A549 (cell line): ENCODE results near the gene TRAPPC10. TPM values are rescaled to one million over a fixed set of nuclear protein-coding genes. Genes with fewer than 3 reads are reported as not detected.

Experiments used
- ATAC-seq, 2 experiments: fragments of 200-7000 bp in 1 of 2; fragments of >200 bp in 1 of 2; cut with Nextera tagmentation in 1 of 2; cut with Tn5 transposase in 1 of 2; 3 replicates each; pipeline versions ENCODE4 v1.8.0 to v1.9.1; 2018 to 2020; ENCODE audit warnings: mild to moderate bottlenecking in 1 of 2, moderate library complexity in 1 of 2
- CTCF ChIA-PET: fragments of 300-600 bp; sonication (Branson Sonifier 250); formaldehyde crosslinking; extraction: SDS; loops from one replicate; lab custom pipeline; 2021; ENCODE audit warnings: antibody characterized with exemption, inconsistent platforms; lab: Yijun Ruan, JAX
- POLR2A ChIA-PET: fragments of 350-600 bp; formaldehyde crosslinking; extraction: SDS; loops from one replicate; lab custom pipeline; 2021; ENCODE audit warnings: antibody characterized with exemption, inconsistent platforms; lab: Yijun Ruan, JAX
- DNase-seq, 2 experiments: peaks; one replicate each; pipeline versions ENCODE4 v3.0.0 to v3.0.0-alpha.2; 2011 to 2016; ENCODE audit warnings: low read depth in 1 of 2, low spot score in 1 of 2
- FAIRE-seq: peaks from 2 replicates; lab custom pipeline; 2011; peaks lifted over from hg19 to GRCh38; lab: Jason Lieb, UNC
- H3K27ac ChIP-seq, 2 experiments: fragments of >200 bp; sonication (Bioruptor Twin); formaldehyde crosslinking; 3 replicates each; pipeline ENCODE4 v1.5.1; 2016 to 2017
- H3K4me1 ChIP-seq: fragments of >200 bp; sonication (Bioruptor Twin); formaldehyde crosslinking; 3 replicates; pipeline ENCODE4 v1.6.1; 2016
- H3K4me2 ChIP-seq: fragments of >200 bp; sonication (Bioruptor Twin); formaldehyde crosslinking; 3 replicates; pipeline ENCODE4 v1.6.1; 2016
- H3K4me3 ChIP-seq: fragments of >200 bp; sonication (Bioruptor Twin); formaldehyde crosslinking; 3 replicates; pipeline ENCODE4 v1.5.1; 2016
- H3K9me3 ChIP-seq: fragments of >200 bp; sonication (Bioruptor Twin); formaldehyde crosslinking; 3 replicates; pipeline ENCODE4 v1.6.1; 2016
- BHLHE40 ChIP-seq: IDR thresholded peaks from 2 replicates; pipeline ENCODE4 v1.6.1; 2012; ENCODE audit warnings: low read depth, low read length, inconsistent platforms
- CBX2 ChIP-seq: fragments of 200-600 bp; sonication (generic); IDR thresholded peaks from 2 replicates; pipeline ENCODE4 v1.6.1; 2016; ENCODE audit warnings: low read depth, mild to moderate bottlenecking, borderline replicate concordance
- CHD4 ChIP-seq: fragments of 200-600 bp; sonication (generic); IDR thresholded peaks from 2 replicates; pipeline ENCODE4 v1.6.1; 2016; ENCODE audit warnings: antibody characterized with exemption, mild to moderate bottlenecking, borderline replicate concordance
- EHF ChIP-seq: fragments of 250-450 bp; sonication (Bioruptor Pico); IDR thresholded peaks from 2 replicates; pipeline ENCODE4 v1.5.0; 2020; ENCODE audit warnings: mild to moderate bottlenecking
- ESRRA ChIP-seq: fragments of 150-350 bp; IDR thresholded peaks from 2 replicates; pipeline ENCODE4 v1.6.1; 2014; ENCODE audit warnings: mild to moderate bottlenecking, low read length, borderline replicate concordance
- GATA3 ChIP-seq: IDR thresholded peaks from 2 replicates; pipeline ENCODE4 v1.6.1; 2012; ENCODE audit warnings: borderline replicate concordance
- HDAC2 ChIP-seq: fragments of 200-600 bp; sonication (generic); IDR thresholded peaks from 2 replicates; pipeline ENCODE4 v1.6.1; 2016
- HES2 ChIP-seq: fragments of >200 bp; sonication (Bioruptor Twin); formaldehyde crosslinking; IDR thresholded peaks from 2 replicates; pipeline ENCODE4 v1.6.1; 2016
- HEYL ChIP-seq: fragments of 250-450 bp; sonication (Bioruptor Pico); IDR thresholded peaks from 2 replicates; pipeline ENCODE4 v1.8.0; 2021; ENCODE audit warnings: mild to moderate bottlenecking, moderate library complexity
- HOXA7 ChIP-seq: fragments of 250-450 bp; sonication (Bioruptor Pico); IDR thresholded peaks from 2 replicates; pipeline ENCODE4 v1.5.0; 2020; ENCODE audit warnings: mild to moderate bottlenecking, moderate library complexity
- HOXB5 ChIP-seq: fragments of 250-450 bp; sonication (Bioruptor Pico); IDR thresholded peaks from 2 replicates; pipeline ENCODE4 v1.5.0; 2020; ENCODE audit warnings: mild to moderate bottlenecking, moderate library complexity
- JUNB ChIP-seq: fragments of >200 bp; sonication (Bioruptor Twin); formaldehyde crosslinking; IDR thresholded peaks from 2 replicates; pipeline ENCODE4 v1.6.1; 2016
- NPAS2 ChIP-seq: fragments of 250-450 bp; sonication (Bioruptor Pico); IDR thresholded peaks from 2 replicates; pipeline ENCODE4 v1.8.0; 2022; ENCODE audit warnings: mild to moderate bottlenecking, moderate library complexity, borderline replicate concordance
- NR3C1 ChIP-seq: fragments of >200 bp; sonication (Bioruptor Twin); formaldehyde crosslinking; IDR thresholded peaks from 3 replicates; pipeline ENCODE4 v1.6.1; 2017
- POLR2A ChIP-seq: IDR thresholded peaks from 2 replicates; pipeline ENCODE4 v1.6.1; 2012; ENCODE audit warnings: mild to moderate bottlenecking, low read length
- RAD21 ChIP-seq, 2 experiments: fragments of >200 bp in 1 of 2; sonication (Bioruptor Twin) in 1 of 2; formaldehyde crosslinking in 1 of 2; IDR thresholded peaks in 1 of 2; conservative IDR thresholded peaks in 1 of 2; 2 replicates in 1 of 2; 3 replicates in 1 of 2; pipeline ENCODE4 v1.6.1; 2012 to 2018; ENCODE audit warnings: inconsistent platforms in 1 of 2
- RARB ChIP-seq: fragments of 250-450 bp; sonication (Bioruptor Pico); IDR thresholded peaks from 2 replicates; pipeline ENCODE4 v1.8.0; 2021; ENCODE audit warnings: mild to moderate bottlenecking, moderate library complexity
- RCOR1 ChIP-seq: fragments of 150-350 bp; IDR thresholded peaks from 2 replicates; pipeline ENCODE4 v1.6.1; 2014; ENCODE audit warnings: antibody characterized with exemption, low read length, low read depth
- RNF2 ChIP-seq: fragments of 200-600 bp; sonication (generic); IDR thresholded peaks from 2 replicates; pipeline ENCODE4 v1.6.1; 2016; ENCODE audit warnings: low read depth, mild to moderate bottlenecking, antibody characterized with exemption, moderate library complexity, borderline replicate concordance
- SMC3 ChIP-seq: fragments of >200 bp; sonication (Bioruptor Twin); formaldehyde crosslinking; IDR thresholded peaks from 3 replicates; pipeline ENCODE4 v1.6.1; 2018; ENCODE audit warnings: inconsistent platforms
- SREBF2 ChIP-seq: fragments of 450-650 bp; IDR thresholded peaks from 2 replicates; pipeline ENCODE4 v1.6.1; 2014; ENCODE audit warnings: mild to moderate bottlenecking, moderate library complexity
- USF2 ChIP-seq: fragments of 450-650 bp; IDR thresholded peaks from 2 replicates; pipeline ENCODE4 v1.6.1; 2014; ENCODE audit warnings: antibody characterized with exemption
- ZFP36 ChIP-seq: fragments of 450-650 bp; IDR thresholded peaks from 2 replicates; pipeline ENCODE4 v1.6.1; 2014; ENCODE audit warnings: borderline replicate concordance; ENCODE audit not compliant: partially characterized antibody
- WGBS: methylation state at CpG from one replicate; pipeline ENCODE4 v1.1.6; 2017; ENCODE audit errors: missing lambda C conversion rate; 5-methylcytosine and 5-hydroxymethylcytosine counted together
- polyA plus RNA-seq, 4 experiments: library from polyadenylated mRNA; depleted of rRNA in 3 of 4; stranded (reverse); fragments of >200 nt; fragmentation: RNase III in 1 of 4; extraction: RNeasy Plus Mini Kit Qiagen cat#74134 plus additional on column Dnase treatment in 1 of 4; gene quantifications; 2 replicates in 3 of 4; 3 replicates in 1 of 4; pipeline ENCODE4 v1.2.3, GENCODE V29; 2011 to 2017
- TF ChIP-seq, protein P1 (sequence below): fragments of 250-450 bp; sonication (Bioruptor Pico); IDR thresholded peaks from 2 replicates; pipeline ENCODE4 v1.5.0; 2020; ENCODE audit warnings: low read depth, mild to moderate bottlenecking, moderate library complexity
- TF ChIP-seq, protein P2 (sequence below): fragments of >200 bp; sonication (Bioruptor Twin); formaldehyde crosslinking; IDR thresholded peaks from 3 replicates; pipeline ENCODE4 v1.5.1; 2016
- TF ChIP-seq, protein P3 (sequence below): IDR thresholded peaks from 2 replicates; pipeline ENCODE4 v1.6.1; 2012; ENCODE audit warnings: low read depth, borderline replicate concordance

The TRAPPC10 gene
- polyA plus RNA-seq, 2 of the 4 experiments (the other 2 are of a cell fraction): 11.8 to 27.7 TPM

- DNase-seq: no peak
- POLR2A ChIA-PET: no interaction called here
Observed at GRCh38 chr21:44058981-44059380, 46.9 kb downstream of the TRAPPC10 start.

GRCh38 chr21:44059710-44060109 lies 47.6 kb downstream of the TRAPPC10 start:
- 92% methylated on average over 4 of the region's 4 CpGs for WGBS
- no peak for FAIRE-seq
- no peak overlapping the region for H3K4me2 ChIP-seq

More at GRCh38 chr21:44058981-44059380, 46.9 kb downstream of the TRAPPC10 start:
- 96% methylated on average over 17 of the region's 17 CpGs for WGBS
- H3K9me3 ChIP-seq: no peaks in the 10 kb centered on the region
- FAIRE-seq (no peak), ATAC-seq (no peak)
- no peak overlapping the region for H3K4me3 ChIP-seq
- 0 out of 3 replicates have a peak, but pooled peaks cover 2% of the 10 kb centered on the region for H3K4me1 ChIP-seq
- H3K4me2 ChIP-seq: no peak overlapping the region
- TF ChIP-seq BHLHE40 (no peak), EHF (no peak)
- TF ChIP-seq, all 56 proteins: peak for 0
- CTCF ChIA-PET: interaction anchor here (0.7 to 1.2 kb wide), 2 partner anchors 11 to 248 kb away, joined by 3 to 4 read pairs; no protein-coding TSS in a partner anchor
- no peak overlapping the region for H3K27ac ChIP-seq

DNA sequence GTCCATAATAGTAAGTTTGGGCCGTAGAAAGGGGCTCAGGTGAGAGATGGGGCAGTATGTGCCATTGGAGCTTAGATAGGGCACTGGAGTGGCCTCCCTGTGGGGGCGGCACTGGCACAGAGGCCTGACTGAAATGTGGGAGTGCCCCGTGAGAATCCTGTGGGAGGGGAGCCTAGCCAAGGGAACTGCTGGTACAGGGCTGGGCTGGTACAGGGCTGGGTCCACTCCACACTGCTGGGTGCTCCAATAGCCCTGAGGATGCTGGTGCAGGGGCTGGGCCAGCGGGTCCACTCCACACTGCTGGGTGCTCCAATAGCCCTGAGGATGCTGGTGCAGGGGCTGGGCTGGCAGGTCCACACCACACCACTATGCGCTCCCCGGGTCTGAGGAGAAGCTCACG lies 50.3 kb downstream of the TRAPPC10 start:
- no peak for FAIRE-seq
- Histone ChIP-seq H3K4me2 (no peak overlapping the region), H3K9me3 (no peaks in the 10 kb centered on the region), H3K27ac (no peak overlapping the region), H3K4me1 (no peaks in the 10 kb centered on the region), H3K4me3 (no peak overlapping the region)
- CTCF ChIA-PET: interaction anchor here (1.1 to 1.9 kb wide), 3 partner anchors 12 to 252 kb away, joined by 3 to 5 read pairs (median 4); no protein-coding TSS in a partner anchor
- whole genome bisulfite sequencing: 92% methylated on average over 7 of the region's 7 CpGs
- POLR2A ChIA-PET: no interaction called here
- ATAC-seq: peak in 1 of 2 experiments; percentile 46; a peak in 1 of 6 replicates
- no peak for DNase-seq
- no peak for TF ChIP-seq GATA3
- TF ChIP-seq JUNB: no peak
- TF ChIP-seq POLR2A: no peak
- no peak for TF ChIP-seq CBX2
- TF ChIP-seq ZFP36: no peak
- TF ChIP-seq HDAC2: no peak
- TF ChIP-seq, protein P1, sequence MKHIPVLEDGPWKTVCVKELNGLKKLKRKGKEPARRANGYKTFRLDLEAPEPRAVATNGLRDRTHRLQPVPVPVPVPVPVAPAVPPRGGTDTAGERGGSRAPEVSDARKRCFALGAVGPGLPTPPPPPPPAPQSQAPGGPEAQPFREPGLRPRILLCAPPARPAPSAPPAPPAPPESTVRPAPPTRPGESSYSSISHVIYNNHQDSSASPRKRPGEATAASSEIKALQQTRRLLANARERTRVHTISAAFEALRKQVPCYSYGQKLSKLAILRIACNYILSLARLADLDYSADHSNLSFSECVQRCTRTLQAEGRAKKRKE: no peak
- no peak for TF ChIP-seq HES2
- no peak for TF ChIP-seq HOXA7 (CRISPR knock-in tag)
- TF ChIP-seq HOXB5 (CRISPR knock-in tag): no peak
- no peak for TF ChIP-seq HEYL (CRISPR knock-in tag)
- no peak for TF ChIP-seq RARB (CRISPR knock-in tag)
- TF ChIP-seq SMC3: no peak

More at GRCh38 chr21:44059710-44060109, 47.6 kb downstream of the TRAPPC10 start:
- no peak for DNase-seq
- no peak for TF ChIP-seq RCOR1
- no peak for TF ChIP-seq CHD4
- no peak for TF ChIP-seq CBX2
- no peak for TF ChIP-seq JUNB
- no peak for TF ChIP-seq USF2
- TF ChIP-seq RARB (CRISPR knock-in tag): no peak
- TF ChIP-seq RNF2: no peak
- TF ChIP-seq RAD21 (conservative IDR thresholded peaks at IDR 0.05 in 1 of 2, IDR thresholded peaks at IDR 0.05 in 1 of 2): no peak
- no peak for TF ChIP-seq NPAS2
- no peak for TF ChIP-seq GATA3
- TF ChIP-seq HOXB5 (CRISPR knock-in tag): no peak
- TF ChIP-seq EHF: no peak
- no peak for TF ChIP-seq ESRRA
- TF ChIP-seq, protein P2, sequence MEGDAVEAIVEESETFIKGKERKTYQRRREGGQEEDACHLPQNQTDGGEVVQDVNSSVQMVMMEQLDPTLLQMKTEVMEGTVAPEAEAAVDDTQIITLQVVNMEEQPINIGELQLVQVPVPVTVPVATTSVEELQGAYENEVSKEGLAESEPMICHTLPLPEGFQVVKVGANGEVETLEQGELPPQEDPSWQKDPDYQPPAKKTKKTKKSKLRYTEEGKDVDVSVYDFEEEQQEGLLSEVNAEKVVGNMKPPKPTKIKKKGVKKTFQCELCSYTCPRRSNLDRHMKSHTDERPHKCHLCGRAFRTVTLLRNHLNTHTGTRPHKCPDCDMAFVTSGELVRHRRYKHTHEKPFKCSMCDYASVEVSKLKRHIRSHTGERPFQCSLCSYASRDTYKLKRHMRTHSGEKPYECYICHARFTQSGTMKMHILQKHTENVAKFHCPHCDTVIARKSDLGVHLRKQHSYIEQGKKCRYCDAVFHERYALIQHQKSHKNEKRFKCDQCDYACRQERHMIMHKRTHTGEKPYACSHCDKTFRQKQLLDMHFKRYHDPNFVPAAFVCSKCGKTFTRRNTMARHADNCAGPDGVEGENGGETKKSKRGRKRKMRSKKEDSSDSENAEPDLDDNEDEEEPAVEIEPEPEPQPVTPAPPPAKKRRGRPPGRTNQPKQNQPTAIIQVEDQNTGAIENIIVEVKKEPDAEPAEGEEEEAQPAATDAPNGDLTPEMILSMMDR: no peak
- no peak for TF ChIP-seq ZFP36
- no peak for TF ChIP-seq SREBF2
- TF ChIP-seq, protein P3, sequence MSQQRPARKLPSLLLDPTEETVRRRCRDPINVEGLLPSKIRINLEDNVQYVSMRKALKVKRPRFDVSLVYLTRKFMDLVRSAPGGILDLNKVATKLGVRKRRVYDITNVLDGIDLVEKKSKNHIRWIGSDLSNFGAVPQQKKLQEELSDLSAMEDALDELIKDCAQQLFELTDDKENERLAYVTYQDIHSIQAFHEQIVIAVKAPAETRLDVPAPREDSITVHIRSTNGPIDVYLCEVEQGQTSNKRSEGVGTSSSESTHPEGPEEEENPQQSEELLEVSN: no peak
- TF ChIP-seq HEYL (CRISPR knock-in tag): no peak
- TF ChIP-seq, protein P1: no peak
- TF ChIP-seq NR3C1: no peak
- TF ChIP-seq, all 56 proteins: peak for 0
- POLR2A ChIA-PET: no interaction called here
- Histone ChIP-seq H3K9me3 (no peaks in the 10 kb centered on the region), H3K4me3 (no peak overlapping the region), H3K27ac (no peak overlapping the region), H3K4me1 (no peaks in the 10 kb centered on the region)
- ATAC-seq: no peak
- CTCF ChIA-PET: no interaction called here
